Upper lobe of left lung (tissue), 6 donors: ENCODE data around the gene ARHGEF40. TPM values are rescaled to one million over a fixed set of nuclear protein-coding genes. Genes with fewer than 3 reads are reported as not detected.

ENCODE experiments used
- ATAC-seq, 2 donors: fragments of 200-7000 bp; cut with Tn5 transposase; one replicate each; pipeline ENCODE4 v1.9.1; 2022; ENCODE audit warnings: mild to moderate bottlenecking in 2 of 2, moderate library complexity in 2 of 2; ENCODE audit not compliant: low FRiP score in 2 of 2
- DNase-seq, 2 donors: peaks; one replicate each; pipeline ENCODE4 v3.0.0-alpha.2; 2019 to 2020
- H3K27ac ChIP-seq, 4 donors: fragments of 200-600 bp; sonication (generic); one replicate each; pipeline ENCODE4 v1.5.1; 2016 to 2019
- H3K27me3 ChIP-seq, 4 donors: fragments of 200-600 bp; sonication (generic); one replicate each; pipeline ENCODE4 v1.5.1; 2017 to 2019
- H3K36me3 ChIP-seq, 4 donors: fragments of 200-600 bp; sonication (generic); one replicate each; pipeline ENCODE4 v1.5.1; 2016 to 2019
- H3K4me1 ChIP-seq, 4 donors: fragments of 200-600 bp; sonication (generic); one replicate each; pipeline ENCODE4 v1.5.1; 2018 to 2019
- H3K4me3 ChIP-seq, 4 donors: fragments of 200-600 bp; sonication (generic); one replicate each; pipeline ENCODE4 v1.5.1; 2017 to 2019; ENCODE audit warnings: mild to moderate bottlenecking in 2 of 4, moderate library complexity in 1 of 4
- H3K9me3 ChIP-seq, 4 donors: fragments of 200-600 bp; sonication (generic); one replicate each; pipeline ENCODE4 v1.5.1; 2018 to 2019
- EP300 ChIP-seq, 4 donors: sonication (generic); formaldehyde crosslinking; IDR thresholded peaks; one replicate each; pipeline ENCODE4 v1.5.1; 2017; ENCODE audit warnings: antibody characterized with exemption in 4 of 4, control low read depth in 2 of 4
- POLR2A ChIP-seq, 4 donors: fragments of 450-650 bp; IDR thresholded peaks; one replicate each; pipeline ENCODE4 v1.5.1; 2016 to 2017; ENCODE audit warnings: antibody characterized with exemption in 4 of 4, mild to moderate bottlenecking in 2 of 4
- POLR2AphosphoS5 ChIP-seq, 2 donors: sonication (generic); formaldehyde crosslinking; IDR thresholded peaks; one replicate each; pipeline ENCODE4 v1.5.1; 2017; ENCODE audit warnings: antibody characterized with exemption in 2 of 2
- WGBS, 2 donors: methylation state at CpG; one replicate each; pipeline ENCODE4 v1.1.5; 2017 to 2018; 5-methylcytosine and 5-hydroxymethylcytosine counted together
- total RNA-seq, 6 donors: library from RNA; depleted of rRNA in 4 of 6; stranded (reverse); fragments of >200 nt in 4 of 6; gene quantifications; one replicate each; pipeline versions ENCODE4 v1.1.0 to v1.2.1, GENCODE V29; 2016 to 2021
- TF ChIP-seq, protein P1 (sequence below), 6 experiments: fragments of 450-650 bp in 4 of 6; fragments of 200-600 bp in 2 of 6; sonication (generic) in 2 of 6; IDR thresholded peaks; one replicate each; pipeline ENCODE4 v1.5.1; 2016 to 2019; ENCODE audit warnings: antibody characterized with exemption in 6 of 6
- donor health status: DM: no; HTN: no; CAD: no; lungs with moderate emphysema.
- donor health status: DM: no; HTN: yes; CAD: no; lungs with severe emphysema.

Gene ARHGEF40
- total RNA-seq, 6 donors from 2014 or later: 24.8 to 74.4 (median 36.0) TPM

DNA sequence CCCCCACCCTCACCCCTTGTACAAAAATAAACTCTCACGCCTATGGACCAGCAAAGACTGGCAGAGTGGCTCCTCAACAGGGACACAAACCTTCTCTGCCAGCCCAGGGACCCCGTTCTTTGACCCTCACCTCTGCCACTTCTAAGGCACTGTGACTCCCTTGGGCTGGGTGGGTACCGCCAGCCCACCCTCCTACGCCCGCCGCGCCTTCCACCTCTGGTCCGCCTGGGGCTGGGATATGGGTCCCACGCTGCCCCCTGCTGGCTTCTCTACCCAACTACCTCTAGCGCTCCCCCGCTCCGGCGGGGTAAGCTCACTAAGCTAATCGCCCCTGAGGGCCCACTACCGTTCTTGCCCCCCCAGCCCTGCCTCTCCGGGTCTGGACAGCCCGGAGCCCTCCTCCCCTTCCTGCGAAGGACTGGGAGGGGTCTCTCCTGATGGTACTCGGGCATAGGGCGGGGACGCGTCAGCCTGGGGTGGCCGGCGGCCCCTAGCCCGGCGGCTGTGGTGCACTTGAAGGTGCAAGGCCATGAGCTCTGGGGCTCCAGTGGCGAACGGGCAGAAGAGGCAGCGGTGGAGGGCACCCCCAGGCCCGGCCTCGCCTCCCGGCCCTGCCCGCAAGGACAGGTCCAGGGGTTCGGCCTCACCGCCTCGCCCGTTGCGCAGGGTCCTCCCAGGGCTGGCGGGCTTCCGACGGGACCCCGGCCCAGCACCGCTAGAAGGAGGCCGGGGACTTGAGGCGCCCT lies 20.3 kb downstream of the ARHGEF40 start:
- DNase-seq (peak in 1 of 2 donors; percentile 84), ATAC-seq (peak in 1 of 2 donors; percentile 7)
- WGBS, 2 donors: 76 to 90% methylated on average over 8 to 45 of the region's 45 CpGs
- Histone ChIP-seq H3K36me3 (peaks cover 6 to 68% (median 35%) of the 10 kb centered on the region in 4 donors), H3K27me3 (no peaks in the 10 kb centered on the region), H3K4me1 (peaks cover 7 to 29% (median 9%) of the 10 kb centered on the region in 4 donors), H3K27ac (peak overlapping the region in 2 of 4 donors; percentile 23 to 26), H3K4me3 (no peak overlapping the region), H3K9me3 (no peaks in the 10 kb centered on the region)
- TF ChIP-seq, protein P1, sequence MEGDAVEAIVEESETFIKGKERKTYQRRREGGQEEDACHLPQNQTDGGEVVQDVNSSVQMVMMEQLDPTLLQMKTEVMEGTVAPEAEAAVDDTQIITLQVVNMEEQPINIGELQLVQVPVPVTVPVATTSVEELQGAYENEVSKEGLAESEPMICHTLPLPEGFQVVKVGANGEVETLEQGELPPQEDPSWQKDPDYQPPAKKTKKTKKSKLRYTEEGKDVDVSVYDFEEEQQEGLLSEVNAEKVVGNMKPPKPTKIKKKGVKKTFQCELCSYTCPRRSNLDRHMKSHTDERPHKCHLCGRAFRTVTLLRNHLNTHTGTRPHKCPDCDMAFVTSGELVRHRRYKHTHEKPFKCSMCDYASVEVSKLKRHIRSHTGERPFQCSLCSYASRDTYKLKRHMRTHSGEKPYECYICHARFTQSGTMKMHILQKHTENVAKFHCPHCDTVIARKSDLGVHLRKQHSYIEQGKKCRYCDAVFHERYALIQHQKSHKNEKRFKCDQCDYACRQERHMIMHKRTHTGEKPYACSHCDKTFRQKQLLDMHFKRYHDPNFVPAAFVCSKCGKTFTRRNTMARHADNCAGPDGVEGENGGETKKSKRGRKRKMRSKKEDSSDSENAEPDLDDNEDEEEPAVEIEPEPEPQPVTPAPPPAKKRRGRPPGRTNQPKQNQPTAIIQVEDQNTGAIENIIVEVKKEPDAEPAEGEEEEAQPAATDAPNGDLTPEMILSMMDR (IDR thresholded peaks at IDR 0.05): peak in 5 of 6 experiments; percentile 49 to 64 (median 51)
- TF ChIP-seq POLR2A (IDR thresholded peaks at IDR 0.05) (no peak), POLR2AphosphoS5 (IDR thresholded peaks at IDR 0.05) (no peak), EP300 (IDR thresholded peaks at IDR 0.05) (no peak)

DNA sequence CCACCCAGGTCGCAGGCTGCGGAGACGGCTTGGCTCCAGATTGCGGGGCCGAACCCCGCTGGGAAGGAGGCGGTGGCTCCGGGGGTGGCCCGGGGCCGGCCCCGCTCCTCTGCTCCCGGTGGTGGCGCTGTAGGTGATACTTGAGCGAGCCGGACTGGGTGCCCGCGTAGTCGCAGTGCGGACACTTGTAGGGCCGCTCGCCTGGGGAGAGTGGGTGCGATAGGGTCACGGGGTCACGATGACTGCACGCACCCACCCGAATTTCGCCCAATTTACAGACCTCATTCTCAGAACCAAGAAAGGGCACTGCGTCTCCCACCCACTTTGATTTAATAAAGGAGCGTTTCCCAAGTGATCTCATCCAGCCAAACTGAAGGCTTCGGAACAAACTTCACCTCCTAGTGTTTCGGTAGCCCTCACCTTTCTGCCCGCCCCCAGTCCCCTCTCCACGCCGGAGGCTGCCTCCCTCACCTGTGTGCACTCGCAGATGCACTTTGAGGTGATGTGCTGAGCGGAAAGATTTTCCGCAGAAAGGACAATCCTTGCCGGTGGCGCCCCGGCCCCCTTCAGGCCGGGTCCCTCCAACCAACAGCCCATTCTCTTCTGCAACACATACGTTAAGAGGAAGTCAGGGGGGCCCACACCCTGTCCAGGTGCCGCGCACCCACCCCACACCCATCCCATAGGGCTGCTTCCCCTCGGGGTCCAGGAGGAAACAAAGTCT lies 21.0 kb downstream of the ARHGEF40 start:
- Histone ChIP-seq H3K9me3 (no peaks in the 10 kb centered on the region), H3K4me1 (peaks cover 4 to 29% (median 11%) of the 10 kb centered on the region in 4 donors), H3K27me3 (no peaks in the 10 kb centered on the region), H3K27ac (no peak overlapping the region), H3K4me3 (no peak overlapping the region), H3K36me3 (peaks cover 6 to 61% (median 33%) of the 10 kb centered on the region in 4 donors)
- WGBS, 2 donors: 91 to 92% methylated on average over 26 to 45 of the region's 45 CpGs
- no peak for TF ChIP-seq POLR2A (IDR thresholded peaks at IDR 0.05)
- TF ChIP-seq, protein P1 (IDR thresholded peaks at IDR 0.05): no peak
- TF ChIP-seq EP300 (IDR thresholded peaks at IDR 0.05): no peak
- TF ChIP-seq POLR2AphosphoS5 (IDR thresholded peaks at IDR 0.05): no peak
- ATAC-seq (no peak), DNase-seq (peak in 1 of 2 donors; percentile 84)

DNA sequence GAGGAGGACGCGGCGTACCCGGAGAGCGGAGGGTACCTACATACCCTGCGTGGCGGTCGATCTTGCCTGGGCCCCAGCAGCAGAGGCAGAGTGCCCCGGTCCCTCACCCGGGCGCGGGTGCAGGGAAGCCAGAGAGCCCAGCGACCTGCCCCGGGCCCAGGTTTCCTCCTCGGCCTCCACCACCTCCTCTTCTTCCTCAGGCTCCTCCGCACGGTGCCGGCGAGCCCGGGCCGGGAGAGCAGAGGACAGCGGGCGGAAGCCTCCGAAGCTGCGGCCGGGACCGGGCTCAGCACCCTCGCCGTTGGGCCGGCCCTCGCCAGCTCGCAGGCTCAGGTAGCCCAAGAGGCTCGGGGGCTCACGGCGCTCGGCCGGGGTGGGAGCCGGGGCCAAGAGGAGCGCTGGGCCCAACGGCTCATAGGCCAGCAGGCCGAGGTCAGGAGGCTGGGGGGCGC lies 21.7 kb downstream of the ARHGEF40 start:
- Histone ChIP-seq H3K9me3 (no peaks in the 10 kb centered on the region), H3K27ac (peak overlapping the region in 1 of 4 donors; percentile 36), H3K36me3 (peaks cover 6 to 53% (median 33%) of the 10 kb centered on the region in 4 donors), H3K4me1 (peaks cover 6 to 35% (median 19%) of the 10 kb centered on the region in 4 donors), H3K27me3 (no peaks in the 10 kb centered on the region), H3K4me3 (no peak overlapping the region)
- TF ChIP-seq POLR2A (IDR thresholded peaks at IDR 0.05) (no peak), POLR2AphosphoS5 (IDR thresholded peaks at IDR 0.05) (no peak), EP300 (IDR thresholded peaks at IDR 0.05) (no peak)
- TF ChIP-seq, protein P1 (IDR thresholded peaks at IDR 0.05): no peak
- WGBS, 2 donors: 94% methylated on average over 31 of the region's 42 CpGs
- ATAC-seq: no peak
- DNase-seq: peak in 1 of 2 donors; percentile 86

DNA sequence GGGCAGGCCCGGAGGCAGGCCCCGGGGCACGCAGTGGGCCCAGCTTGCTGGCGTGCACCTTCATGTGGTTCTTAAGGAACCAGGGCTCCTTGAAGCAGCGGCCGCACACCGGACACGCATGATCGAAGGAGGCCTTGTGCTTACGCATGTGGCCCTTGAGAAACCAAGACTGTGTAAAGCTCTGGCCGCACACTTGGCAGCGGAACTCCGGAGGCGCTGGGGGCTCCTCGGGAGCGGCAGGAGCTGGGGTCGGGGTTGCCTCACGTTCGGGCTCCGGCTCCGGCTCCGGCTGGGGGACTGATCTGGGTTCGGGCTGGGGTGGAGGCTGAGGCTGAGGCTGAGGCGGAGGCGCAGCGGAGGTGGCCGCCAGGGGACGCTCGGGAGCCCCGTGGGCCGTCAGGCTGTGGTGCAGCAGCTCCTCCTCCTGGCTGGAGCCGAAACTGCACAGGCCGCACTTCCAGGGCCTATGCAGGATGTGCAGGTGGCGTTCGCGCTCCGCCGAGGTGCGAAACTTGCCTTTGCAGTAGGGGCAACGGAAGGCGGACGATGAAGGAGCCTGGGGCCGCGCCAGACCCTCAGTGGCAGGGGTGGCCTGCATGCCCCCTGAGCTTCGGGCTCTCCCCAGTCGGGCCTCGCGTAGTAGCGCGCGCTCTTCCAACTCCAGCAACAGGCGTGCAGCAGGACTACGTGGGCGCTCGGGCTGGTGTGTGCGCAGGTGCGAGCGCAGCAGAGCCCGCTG lies 22.3 kb downstream of the ARHGEF40 start:
- H3K9me3 ChIP-seq: no peaks in the 10 kb centered on the region
- no peak overlapping the region for H3K4me3 ChIP-seq
- TF ChIP-seq POLR2A (IDR thresholded peaks at IDR 0.05): peak in 1 of 4 donors; percentile 16
- TF ChIP-seq POLR2AphosphoS5 (IDR thresholded peaks at IDR 0.05): peak; percentile 42 to 72
- TF ChIP-seq, protein P1 (IDR thresholded peaks at IDR 0.05): peak; percentile 100
- no peak for TF ChIP-seq EP300 (IDR thresholded peaks at IDR 0.05)
- DNase-seq (peak; percentile 90 to 98), ATAC-seq (peak; percentile 95)
- peaks cover 12 to 37% (median 22%) of the 10 kb centered on the region in 4 donors for H3K4me1 ChIP-seq
- WGBS, 2 donors: 44 to 62% methylated on average over 14 to 41 of the region's 59 CpGs
- H3K36me3 ChIP-seq: peaks cover 6 to 49% (median 33%) of the 10 kb centered on the region in 4 donors
- H3K27ac ChIP-seq: peak overlapping the region in 1 of 4 donors; percentile 36
- H3K27me3 ChIP-seq: no peaks in the 10 kb centered on the region
